ENCODE measurements around the gene FNBP1L.

FNBP1L gene

DNA sequence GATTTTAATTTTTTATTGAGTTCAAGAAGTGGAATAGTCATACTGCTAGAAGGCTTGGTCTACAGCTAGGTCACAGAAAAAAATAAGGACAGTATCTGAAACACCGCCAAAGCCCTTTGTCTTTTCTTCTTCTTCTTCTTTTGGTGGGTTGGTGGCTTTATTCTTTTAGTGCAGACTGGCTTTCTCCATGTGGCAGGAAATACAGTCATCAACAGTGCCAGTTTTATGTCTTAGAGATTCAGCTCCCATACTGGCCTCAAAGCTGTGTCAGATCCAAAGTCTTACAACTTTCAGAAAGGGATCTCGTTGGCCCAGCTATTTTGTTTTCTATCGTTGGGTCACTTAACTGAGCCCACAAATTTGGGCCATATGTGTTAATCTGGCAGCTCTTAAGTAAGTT lies 58.2 kb downstream of the FNBP1L start:
- in situ Hi-C loops (cut with HindIII; ENCODE audit: low sequenced_read_pairs) = no loop called here
- no peak overlapping the region for H3K4me3 ChIP-seq (ENCODE audit: low read depth, low read length)
- TF ChIP-seq, protein P1, sequence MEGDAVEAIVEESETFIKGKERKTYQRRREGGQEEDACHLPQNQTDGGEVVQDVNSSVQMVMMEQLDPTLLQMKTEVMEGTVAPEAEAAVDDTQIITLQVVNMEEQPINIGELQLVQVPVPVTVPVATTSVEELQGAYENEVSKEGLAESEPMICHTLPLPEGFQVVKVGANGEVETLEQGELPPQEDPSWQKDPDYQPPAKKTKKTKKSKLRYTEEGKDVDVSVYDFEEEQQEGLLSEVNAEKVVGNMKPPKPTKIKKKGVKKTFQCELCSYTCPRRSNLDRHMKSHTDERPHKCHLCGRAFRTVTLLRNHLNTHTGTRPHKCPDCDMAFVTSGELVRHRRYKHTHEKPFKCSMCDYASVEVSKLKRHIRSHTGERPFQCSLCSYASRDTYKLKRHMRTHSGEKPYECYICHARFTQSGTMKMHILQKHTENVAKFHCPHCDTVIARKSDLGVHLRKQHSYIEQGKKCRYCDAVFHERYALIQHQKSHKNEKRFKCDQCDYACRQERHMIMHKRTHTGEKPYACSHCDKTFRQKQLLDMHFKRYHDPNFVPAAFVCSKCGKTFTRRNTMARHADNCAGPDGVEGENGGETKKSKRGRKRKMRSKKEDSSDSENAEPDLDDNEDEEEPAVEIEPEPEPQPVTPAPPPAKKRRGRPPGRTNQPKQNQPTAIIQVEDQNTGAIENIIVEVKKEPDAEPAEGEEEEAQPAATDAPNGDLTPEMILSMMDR (IDR thresholded peaks at IDR 0.05; ENCODE audit: low read depth, low read length, missing control alignments) = no peak
- no peak for DNase-seq (ENCODE audit: low read depth)

DNA sequence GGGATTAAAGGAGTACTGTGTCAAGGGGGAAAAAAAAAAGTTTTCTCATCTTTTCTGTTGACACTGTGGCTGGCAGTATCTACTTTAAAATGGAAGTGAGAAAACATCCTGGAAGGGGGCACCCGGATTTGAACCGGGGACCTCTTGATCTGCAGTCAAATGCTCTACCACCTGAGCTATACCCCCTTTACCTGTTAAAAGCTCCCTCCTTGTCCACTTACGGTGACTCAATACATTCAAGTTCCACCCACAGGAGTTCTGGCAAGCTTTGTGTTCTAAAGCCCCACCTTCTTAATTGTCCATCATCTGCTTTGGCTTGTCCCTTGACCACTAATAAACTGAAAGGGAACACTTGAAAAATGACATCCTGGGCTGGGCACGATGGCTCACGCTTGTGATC lies 68.2 kb downstream of the FNBP1L start:
- in situ Hi-C loops (cut with HindIII; ENCODE audit: low sequenced_read_pairs) = no loop called here
- no peak overlapping the region for H3K4me3 ChIP-seq (ENCODE audit: low read depth, low read length)
- TF ChIP-seq, protein P1 (IDR thresholded peaks at IDR 0.05; ENCODE audit: low read depth, low read length, missing control alignments) = no peak
- no peak for DNase-seq (ENCODE audit: low read depth)

DNA sequence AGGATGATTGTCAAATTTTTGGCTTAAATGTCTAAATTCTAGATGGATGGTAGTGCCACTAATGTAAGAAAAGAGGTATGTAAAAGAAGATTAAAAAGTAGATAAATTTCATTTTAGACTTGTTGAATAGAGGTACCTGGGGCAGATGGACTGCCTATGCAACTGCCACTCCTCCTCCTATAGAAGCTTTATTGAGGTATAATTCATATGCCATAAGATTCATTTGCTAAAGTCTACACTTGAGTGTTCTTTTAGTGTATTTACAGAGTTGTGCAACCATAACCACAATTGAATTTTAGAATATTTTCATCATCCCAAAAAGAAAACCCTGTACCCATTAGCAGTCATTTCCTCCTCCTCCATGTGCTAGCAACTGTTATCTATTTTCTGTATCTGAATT lies 70.6 kb downstream of the FNBP1L start:
- TF ChIP-seq, protein P1 (IDR thresholded peaks at IDR 0.05; ENCODE audit: low read depth, low read length, missing control alignments) = no peak
- in situ Hi-C loops (cut with HindIII; ENCODE audit: low sequenced_read_pairs) = no loop called here
- H3K4me3 ChIP-seq (ENCODE audit: low read depth, low read length) = no peak overlapping the region
- DNase-seq (ENCODE audit: low read depth) = no peak

DNA sequence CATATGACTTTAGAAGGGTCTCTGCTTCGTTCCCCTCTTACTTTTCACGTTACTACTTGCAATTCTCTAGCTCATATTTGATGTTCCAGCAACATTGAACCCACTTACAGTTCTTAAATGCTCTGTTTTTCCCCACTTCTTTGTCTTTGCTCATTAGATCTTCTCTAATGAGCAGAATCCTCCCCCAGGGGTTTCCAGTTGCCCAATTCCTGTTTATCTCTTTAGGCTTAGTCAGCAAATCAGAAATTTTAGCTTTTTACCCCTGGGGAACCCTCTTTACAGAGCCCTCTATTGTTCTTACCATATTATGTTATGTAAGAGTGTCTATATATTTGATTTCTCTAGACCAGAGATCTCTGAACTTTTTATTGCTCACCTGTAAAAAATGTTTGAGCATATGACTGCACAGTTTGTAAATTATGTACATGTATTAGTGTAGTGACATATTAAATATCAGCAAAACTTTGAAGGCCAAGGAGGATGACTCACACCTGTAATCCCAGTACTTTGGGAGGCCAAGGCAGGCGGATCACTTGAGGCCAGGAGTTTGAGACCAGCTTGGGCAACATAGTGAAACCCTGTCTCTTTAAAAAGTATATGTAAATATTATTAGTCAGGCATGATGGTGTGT lies 71.4 kb downstream of the FNBP1L start:
- in situ Hi-C loops (cut with HindIII; ENCODE audit: low sequenced_read_pairs) = no loop called here
- no peak overlapping the region for H3K4me3 ChIP-seq (ENCODE audit: low read depth, low read length)
- TF ChIP-seq, protein P1 (IDR thresholded peaks at IDR 0.05; ENCODE audit: low read depth, low read length, missing control alignments) = no peak
- no peak for DNase-seq (ENCODE audit: low read depth)

DNA sequence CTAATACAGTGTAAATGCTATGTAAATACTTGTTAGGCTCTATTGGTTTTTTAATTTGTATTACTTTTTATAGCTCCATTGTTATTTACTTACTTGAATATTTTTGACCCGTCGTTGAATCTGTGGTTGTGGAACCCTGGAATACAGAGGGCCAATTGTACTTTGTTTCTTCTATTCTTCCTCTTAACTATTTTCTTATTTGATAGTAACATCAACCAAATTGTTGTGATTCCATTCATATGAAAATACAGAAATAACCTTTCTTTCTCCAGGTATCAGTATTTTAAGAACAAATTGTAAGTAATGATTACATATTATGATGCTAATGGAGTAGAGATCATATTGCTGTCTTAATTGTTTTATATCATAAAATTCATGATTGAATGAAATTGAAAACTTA lies 73.7 kb downstream of the FNBP1L start:
- H3K4me3 ChIP-seq (ENCODE audit: low read depth, low read length) = no peak overlapping the region
- TF ChIP-seq, protein P1 (IDR thresholded peaks at IDR 0.05; ENCODE audit: low read depth, low read length, missing control alignments) = no peak
- in situ Hi-C loops (cut with HindIII; ENCODE audit: low sequenced_read_pairs) = no loop called here
- DNase-seq (ENCODE audit: low read depth) = no peak

DNA sequence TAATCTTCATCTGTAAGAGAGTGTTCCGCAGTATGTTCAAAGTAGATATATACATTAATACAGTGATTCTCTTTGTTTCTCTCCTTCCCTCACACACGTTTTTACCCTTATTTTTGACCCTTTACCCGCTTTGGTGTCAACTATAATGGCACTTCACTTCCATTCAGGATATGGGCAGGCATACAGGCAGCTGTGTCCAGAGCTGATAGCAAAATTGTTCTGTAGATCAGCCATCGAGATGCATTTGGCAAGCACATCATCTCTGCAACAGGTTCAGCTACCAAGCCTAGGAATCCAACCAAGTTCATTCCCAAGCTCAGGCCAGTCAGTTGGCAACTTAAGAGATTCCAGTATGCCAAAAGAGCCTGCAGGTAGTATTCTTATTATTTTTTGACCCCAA lies 74.8 kb downstream of the FNBP1L start:
- no peak for DNase-seq (ENCODE audit: low read depth)
- H3K4me3 ChIP-seq (ENCODE audit: low read depth, low read length) = no peak overlapping the region
- TF ChIP-seq, protein P1 (IDR thresholded peaks at IDR 0.05; ENCODE audit: low read depth, low read length, missing control alignments) = no peak
- in situ Hi-C loops (cut with HindIII; ENCODE audit: low sequenced_read_pairs) = no loop called here
